Neural cell (in vitro differentiated cells): Measurements from ENCODE around the gene ITGA4.

Experiments
- CTCF ChIP-seq: fragments of 450-650 bp; IDR thresholded peaks from 2 replicates; pipeline ENCODE4 v1.5.1; 2014; ENCODE audit warnings: antibody characterized with exemption, mild to moderate bottlenecking, moderate library complexity; ENCODE audit not compliant: poor library complexity, severe bottlenecking
- POLR2AphosphoS5 ChIP-seq: IDR thresholded peaks from 2 replicates; pipeline ENCODE4 v1.6.1; 2012

- TF ChIP-seq CTCF, result no peak
- no peak for TF ChIP-seq POLR2AphosphoS5
These were observed 26.7 kb downstream of the ITGA4 start for GRCh38 chr2:181483876-181484275.
